Mesenchymal stem cell (in vitro differentiated cells and primary cell): ENCODE data around the gene SLC50A1. TPM values are rescaled to one million over a fixed set of nuclear protein-coding genes. Genes with fewer than 3 reads are reported as not detected.

Experiments
- DNase-seq: peaks from one replicate; pipeline ENCODE4 v3.0.0-alpha.2; 2013
- H2AFZ ChIP-seq: one replicate; pipeline ENCODE4 v1.6.1; 2013; ENCODE audit warnings: low read depth, mild to moderate bottlenecking, control low read depth, inconsistent platforms, low read length, moderate library complexity
- H2AK5ac ChIP-seq: 2 replicates; pipeline ENCODE4 v1.6.1; 2013; ENCODE audit warnings: low read length, moderate library complexity, mild to moderate bottlenecking, inconsistent platforms; ENCODE audit not compliant: severe bottlenecking
- H2BK120ac ChIP-seq: one replicate; pipeline ENCODE4 v1.6.1; 2013; ENCODE audit warnings: low read depth, mild to moderate bottlenecking, inconsistent platforms, low read length, moderate library complexity
- H2BK12ac ChIP-seq, 2 experiments: one replicate each; pipeline ENCODE4 v1.6.1; 2013; ENCODE audit warnings: inconsistent platforms in 2 of 2, low read length in 2 of 2, mild to moderate bottlenecking in 2 of 2, moderate library complexity in 2 of 2, control low read depth in 1 of 2
- H2BK15ac ChIP-seq: one replicate; pipeline ENCODE4 v1.6.1; 2013; ENCODE audit warnings: mild to moderate bottlenecking, low read depth, inconsistent platforms; ENCODE audit not compliant: poor library complexity, severe bottlenecking
- H2BK5ac ChIP-seq: 2 replicates; pipeline ENCODE4 v1.6.1; 2013; ENCODE audit warnings: low read depth, mild to moderate bottlenecking, low read length, control low read depth, inconsistent platforms; ENCODE audit not compliant: poor library complexity, severe bottlenecking
- H3K14ac ChIP-seq, 2 experiments: one replicate each; pipeline ENCODE4 v1.6.1; 2013; ENCODE audit warnings: inconsistent platforms in 2 of 2, low read length in 2 of 2, control low read depth in 1 of 2, mild to moderate bottlenecking in 1 of 2, moderate library complexity in 1 of 2
- H3K18ac ChIP-seq, 2 experiments: one replicate each; pipeline ENCODE4 v1.6.1; 2013; ENCODE audit warnings: inconsistent platforms in 2 of 2, low read length in 2 of 2, control low read depth in 1 of 2, low read depth in 1 of 2, mild to moderate bottlenecking in 1 of 2
- H3K23ac ChIP-seq, 2 experiments: one replicate each; pipeline ENCODE4 v1.6.1; 2013; ENCODE audit warnings: inconsistent platforms in 2 of 2, low read length in 2 of 2, mild to moderate bottlenecking in 2 of 2, moderate library complexity in 2 of 2, control low read depth in 1 of 2
- H3K27ac ChIP-seq: 2 replicates; pipeline ENCODE4 v1.5.1; 2013; ENCODE audit warnings: mild to moderate bottlenecking, moderate library complexity, low read length, control low read depth, inconsistent platforms; ENCODE audit not compliant: poor library complexity, severe bottlenecking
- H3K27me3 ChIP-seq, 2 experiments: 2 replicates each; pipeline versions ENCODE4 v1.6.1 to v1.7.0; 2013; ENCODE audit warnings: low read length in 2 of 2, mild to moderate bottlenecking in 2 of 2, moderate library complexity in 2 of 2, control low read depth in 1 of 2, inconsistent platforms in 1 of 2; ENCODE audit not compliant: control insufficient read depth in 1 of 2, insufficient read depth in 1 of 2
- H3K36me3 ChIP-seq, 2 experiments: 2 replicates each; pipeline versions ENCODE4 v1.6.1 to v1.7.0; 2013; ENCODE audit warnings: low read length in 2 of 2, control low read depth in 1 of 2, inconsistent platforms in 1 of 2, low read depth in 1 of 2, mild to moderate bottlenecking in 1 of 2; ENCODE audit not compliant: insufficient read depth in 2 of 2, control insufficient read depth in 1 of 2
- H3K4ac ChIP-seq, 2 experiments: one replicate each; pipeline ENCODE4 v1.6.1; 2013; ENCODE audit warnings: inconsistent platforms in 2 of 2, low read length in 2 of 2, mild to moderate bottlenecking in 2 of 2, moderate library complexity in 2 of 2, control low read depth in 1 of 2, low read depth in 1 of 2
- H3K4me1 ChIP-seq: 2 replicates; pipeline ENCODE4 v1.6.1; 2013; ENCODE audit warnings: low read depth, low read length, control low read depth; ENCODE audit not compliant: control insufficient read depth, insufficient read depth
- H3K4me2 ChIP-seq: 2 replicates; pipeline ENCODE4 v1.6.1; 2013; ENCODE audit warnings: low read length, mild to moderate bottlenecking, inconsistent platforms; ENCODE audit not compliant: poor library complexity, severe bottlenecking
- H3K4me3 ChIP-seq, 2 experiments: 2 replicates each; pipeline versions ENCODE4 v1.5.1 to v1.7.0; 2013; ENCODE audit warnings: low read length in 2 of 2, mild to moderate bottlenecking in 2 of 2, control low read depth in 1 of 2, low read depth in 1 of 2; ENCODE audit not compliant: insufficient read depth in 1 of 2
- H3K79me1 ChIP-seq: replicated peaks from 2 replicates; pipeline ENCODE4 v1.6.1; 2013; ENCODE audit warnings: mild to moderate bottlenecking, control low read depth, low read length, inconsistent platforms; ENCODE audit not compliant: poor library complexity, severe bottlenecking
- H3K9ac ChIP-seq: 2 replicates; pipeline ENCODE4 v1.7.0; 2013; ENCODE audit warnings: mild to moderate bottlenecking, low read length, moderate library complexity
- H3K9me3 ChIP-seq: 2 replicates; pipeline ENCODE4 v1.7.0; 2013; ENCODE audit warnings: mild to moderate bottlenecking, low read length; ENCODE audit not compliant: control insufficient read depth
- H4K8ac ChIP-seq: one replicate; pipeline ENCODE4 v1.6.1; 2013; ENCODE audit warnings: inconsistent platforms, mild to moderate bottlenecking, low read length, moderate library complexity
- H4K91ac ChIP-seq: one replicate; pipeline ENCODE4 v1.6.1; 2013; ENCODE audit warnings: mild to moderate bottlenecking, low read length, inconsistent platforms
- WGBS: methylation state at CpG from one replicate; pipeline ENCODE4 v1.1.7; 2013; ENCODE audit warnings: mixed read lengths; 5-methylcytosine and 5-hydroxymethylcytosine counted together
- polyA plus RNA-seq, 2 experiments: library from polyadenylated mRNA; stranded (reverse); fragments of 200-250 nt; gene quantifications; one replicate each; pipeline ENCODE4 v1.2.3, GENCODE V29; 2013

The SLC50A1 gene, protein sequence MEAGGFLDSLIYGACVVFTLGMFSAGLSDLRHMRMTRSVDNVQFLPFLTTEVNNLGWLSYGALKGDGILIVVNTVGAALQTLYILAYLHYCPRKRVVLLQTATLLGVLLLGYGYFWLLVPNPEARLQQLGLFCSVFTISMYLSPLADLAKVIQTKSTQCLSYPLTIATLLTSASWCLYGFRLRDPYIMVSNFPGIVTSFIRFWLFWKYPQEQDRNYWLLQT
- 41.0 TPM for polyA plus RNA-seq (2013, experiment 1 of 2)
- polyA plus RNA-seq (2013, experiment 2 of 2): 42.4 TPM

DNA sequence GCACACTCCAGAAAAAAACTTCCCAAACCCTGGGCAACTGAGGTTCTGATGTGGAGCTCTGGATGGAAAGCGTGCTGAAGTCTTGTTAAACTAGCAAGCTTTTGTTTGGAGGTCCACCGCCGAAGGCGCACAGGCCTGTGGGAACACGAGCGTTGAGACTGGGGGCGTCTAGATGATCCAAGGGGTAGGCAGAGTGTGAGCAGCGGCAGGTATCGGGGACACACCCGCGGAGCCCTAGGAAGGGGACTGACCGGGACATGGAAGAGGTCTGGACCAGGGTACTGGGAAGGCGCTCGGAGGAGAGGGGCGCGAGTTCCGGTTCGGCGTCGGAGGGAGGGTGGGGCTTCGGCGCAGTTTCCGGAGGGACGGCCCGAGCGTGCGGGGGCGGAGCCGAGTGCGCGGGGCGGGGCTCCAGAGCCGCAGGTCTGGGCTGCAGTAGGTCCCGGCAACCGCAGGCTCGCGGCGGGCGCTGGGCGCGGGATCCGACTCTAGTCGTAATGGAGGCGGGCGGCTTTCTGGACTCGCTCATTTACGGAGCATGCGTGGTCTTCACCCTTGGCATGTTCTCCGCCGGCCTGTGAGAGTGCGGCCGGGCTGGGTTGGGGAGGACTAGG is at the start of gene SLC50A1:
Gene SLC50A1 (plus strand): TSS at position 438 of the 614 bp plus-strand sequence. CDS start 60 bp downstream, at position 498.
- peak within 1 kb of the TSS; percentile 85 for H4K91ac ChIP-seq
- H3K4me1 ChIP-seq: peaks cover 25% of the 10 kb centered on the region
- peak within 1 kb of the TSS; percentile 98 for H3K9ac ChIP-seq
- H2AK5ac ChIP-seq: peak within 1 kb of the TSS; percentile 78
- H3K23ac ChIP-seq: peak within 1 kb of the TSS in 1 of 2 experiments; percentile 93
- peak within 1 kb of the TSS; percentile 95 to 96 for H3K18ac ChIP-seq
- H3K79me1 ChIP-seq: peaks cover 12% of the 10 kb centered on the region
- H2BK12ac ChIP-seq: peak within 1 kb of the TSS; percentile 28 to 42
- H2BK15ac ChIP-seq: peak within 1 kb of the TSS; percentile 77
- peaks cover 0 to 8% of the 10 kb centered on the region in 2 experiments for H3K27me3 ChIP-seq
- peak within 1 kb of the TSS; percentile 79 for H4K8ac ChIP-seq
- WGBS: under 1% methylated on average over 37 of the region's 52 CpGs
- H2BK5ac ChIP-seq: peak within 1 kb of the TSS; percentile 19
- H2AFZ ChIP-seq: peak within 1 kb of the TSS; percentile 98
- peak within 1 kb of the TSS; percentile 81 for H3K4me2 ChIP-seq
- H3K36me3 ChIP-seq: peaks cover 15 to 26% of the 10 kb centered on the region in 2 experiments
- H3K9me3 ChIP-seq: no peaks in the 10 kb centered on the region
- peak within 1 kb of the TSS; percentile 66 to 94 for H3K4ac ChIP-seq
- peak within 1 kb of the TSS in 1 of 2 experiments; percentile 89 for H3K14ac ChIP-seq
- H3K27ac ChIP-seq: peak within 1 kb of the TSS; percentile 99
- H3K4me3 ChIP-seq: peak within 1 kb of the TSS; percentile 66 to 95
- peak within 1 kb of the TSS; percentile 84 for H2BK120ac ChIP-seq
- peak; percentile 97 for DNase-seq

GRCh38 chr1:155086128-155086741 is 49.4 kb upstream of the SLC50A1 start:
- Histone ChIP-seq H3K27me3 (peaks cover 30 to 39% of the 10 kb centered on the region in 2 experiments), H4K91ac (peak overlapping the region; percentile 2), H3K23ac (no peak overlapping the region), H3K4ac (peak overlapping the region in 1 of 2 experiments; percentile 60), H3K4me2 (no peak overlapping the region), H3K9ac (no peak overlapping the region), H2BK12ac (no peak overlapping the region), H4K8ac (peak overlapping the region; percentile 48), H2BK15ac (peak overlapping the region; percentile 16), H2AK5ac (no peak overlapping the region), H3K27ac (no peak overlapping the region), H3K79me1 (no peaks in the 10 kb centered on the region), H3K18ac (no peak overlapping the region), H3K9me3 (no peaks in the 10 kb centered on the region), H3K4me3 (no peak overlapping the region), H2BK120ac (no peak overlapping the region), H3K4me1 (peaks cover 40% of the 10 kb centered on the region), H3K36me3 (peaks cover 0 to 4% of the 10 kb centered on the region in 2 experiments), H2AFZ (no peak overlapping the region), H3K14ac (peak overlapping the region in 1 of 2 experiments; percentile 74), H2BK5ac (no peak overlapping the region)
- 13% methylated on average over 21 of the region's 24 CpGs for WGBS
- peak; percentile 57 for DNase-seq

GRCh38 chr1:155086856-155087535 is 48.7 kb upstream of the SLC50A1 start:
- Histone ChIP-seq H3K36me3 (peaks cover 0 to 4% of the 10 kb centered on the region in 2 experiments), H3K23ac (no peak overlapping the region), H2AK5ac (no peak overlapping the region), H3K27ac (no peak overlapping the region), H2AFZ (no peak overlapping the region), H3K27me3 (peaks cover 24 to 35% of the 10 kb centered on the region in 2 experiments), H2BK12ac (peak overlapping the region in 1 of 2 experiments; percentile 4), H3K18ac (no peak overlapping the region), H3K79me1 (no peaks in the 10 kb centered on the region), H2BK5ac (no peak overlapping the region), H3K4me3 (no peak overlapping the region), H3K4me2 (no peak overlapping the region), H3K9me3 (no peaks in the 10 kb centered on the region), H3K4ac (no peak overlapping the region), H3K9ac (no peak overlapping the region), H4K91ac (no peak overlapping the region), H2BK120ac (no peak overlapping the region), H3K4me1 (peaks cover 39% of the 10 kb centered on the region), H4K8ac (peak overlapping the region; percentile 48), H2BK15ac (no peak overlapping the region), H3K14ac (no peak overlapping the region)
- no peak for DNase-seq
- 60% methylated on average over 4 of the region's 8 CpGs for WGBS
